Measurements from ENCODE around the gene ZNF416.

Gene ZNF416

DNA sequence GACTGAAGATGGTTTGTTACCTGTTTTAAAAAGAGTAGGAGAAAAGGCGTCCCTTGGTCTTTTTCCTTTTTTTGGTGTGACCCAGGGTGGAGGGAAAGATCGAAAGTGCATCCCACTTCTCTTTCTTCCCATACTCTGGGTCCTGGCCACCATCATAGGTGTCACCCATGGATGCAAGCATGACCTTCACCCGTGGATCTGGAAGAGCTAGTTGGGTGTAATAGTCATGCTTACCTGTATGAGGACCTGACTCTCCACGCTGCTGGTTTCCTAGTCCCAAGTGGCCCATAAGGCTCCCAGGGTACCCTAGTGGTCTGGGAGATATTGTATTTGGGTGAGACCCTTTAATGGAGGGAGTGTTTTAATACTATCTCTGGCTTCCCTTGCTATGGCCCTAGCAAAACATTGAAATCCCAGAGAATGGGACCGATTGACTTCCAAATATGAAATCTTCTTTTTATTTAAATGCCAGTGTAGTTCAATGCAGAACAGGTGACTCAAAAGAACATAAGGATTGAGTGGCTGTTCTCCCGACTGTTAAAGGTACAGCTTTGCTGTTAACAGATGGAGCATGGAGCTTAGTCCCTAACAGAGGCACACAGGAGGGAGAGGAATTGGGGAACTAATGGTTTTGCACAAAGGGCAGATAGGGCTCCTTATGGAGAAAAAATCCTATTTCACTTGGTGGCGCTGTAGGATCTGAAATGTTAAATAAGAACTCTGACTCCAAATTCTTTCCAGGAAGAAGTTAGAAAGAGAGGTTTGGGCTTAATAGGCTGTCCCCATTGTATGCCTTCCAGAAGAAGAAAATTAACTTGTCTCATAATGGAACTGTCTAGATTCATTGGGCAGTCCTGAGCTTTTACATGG lies 12.1 kb downstream of the ZNF416 start:
- no peak for TF ChIP-seq EZH2 (IDR thresholded peaks at IDR 0.05)
- no peak for TF ChIP-seq FOXP2 (optimal IDR thresholded peaks at IDR 0.05; ENCODE audit: control extremely low read depth, extremely low read length, insufficient read depth)
- TF ChIP-seq POLR2AphosphoS5 (IDR thresholded peaks at IDR 0.05; ENCODE audit: borderline replicate concordance, low read depth, low read length), result no peak
- DNase-seq (ENCODE audit: low read depth, low spot score), result no peak
- Histone ChIP-seq H3K9ac (ENCODE audit: insufficient read length) (no peak overlapping the region), H3K4me3 (no peak overlapping the region), H3K36me3 (ENCODE audit: insufficient read depth, low read length) (no peaks in the 10 kb centered on the region), H3K9me3 (ENCODE audit: low read depth, low read length) (no peaks in the 10 kb centered on the region), H3K27ac (no peak overlapping the region)

GRCh38 chr19:57563547-57563946 lies 15.2 kb downstream of the ZNF416 start:
- H3K27ac ChIP-seq, result no peak overlapping the region
- no peak overlapping the region for H3K9ac ChIP-seq (ENCODE audit: insufficient read length)
- TF ChIP-seq POLR2AphosphoS5 (IDR thresholded peaks at IDR 0.05; ENCODE audit: borderline replicate concordance, low read depth, low read length) (no peak), FOXP2 (optimal IDR thresholded peaks at IDR 0.05; ENCODE audit: control extremely low read depth, extremely low read length, insufficient read depth) (no peak), EZH2 (IDR thresholded peaks at IDR 0.05) (no peak)
- H3K9me3 ChIP-seq (ENCODE audit: low read depth, low read length), result peaks cover 11% of the 10 kb centered on the region; the same call in 1 of the 2 replicates
- DNase-seq (ENCODE audit: low read depth, low spot score), result no peak
- H3K36me3 ChIP-seq (ENCODE audit: insufficient read depth, low read length), result no peaks in the 10 kb centered on the region
- no peak overlapping the region for H3K4me3 ChIP-seq

DNA sequence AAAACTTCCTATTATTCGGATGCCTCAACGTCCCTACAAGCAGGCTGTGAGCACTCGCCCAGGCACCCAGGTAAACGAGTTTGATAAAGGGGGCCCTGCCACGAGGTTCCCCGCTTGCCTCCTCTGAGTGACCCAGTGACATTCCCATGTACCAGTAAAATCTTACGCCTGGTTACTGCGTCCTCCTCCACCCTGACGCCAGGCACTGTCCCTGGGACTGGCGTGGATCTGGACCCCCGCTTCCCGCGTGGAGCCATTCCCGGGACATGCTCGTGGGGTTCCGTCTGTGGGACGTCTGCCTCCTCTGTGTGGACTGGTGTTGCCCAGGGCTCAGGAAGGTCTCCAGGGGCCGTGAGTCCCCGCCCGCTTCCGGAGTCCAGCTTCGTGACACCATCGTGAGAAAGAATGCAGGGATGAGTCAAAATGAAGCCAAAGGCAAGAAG lies 18.6 kb downstream of the ZNF416 start:
- Histone ChIP-seq H3K27ac (no peak overlapping the region), H3K4me3 (peak overlapping the region; percentile 97), H3K9me3 (ENCODE audit: low read depth, low read length) (peaks cover 11% of the 10 kb centered on the region; the same call in 1 of the 2 replicates), H3K36me3 (ENCODE audit: insufficient read depth, low read length) (peaks cover 14% of the 10 kb centered on the region), H3K9ac (ENCODE audit: insufficient read length) (no peak overlapping the region)
- TF ChIP-seq EZH2 (IDR thresholded peaks at IDR 0.05) (no peak), POLR2AphosphoS5 (IDR thresholded peaks at IDR 0.05; ENCODE audit: borderline replicate concordance, low read depth, low read length) (no peak), FOXP2 (optimal IDR thresholded peaks at IDR 0.05; ENCODE audit: control extremely low read depth, extremely low read length, insufficient read depth) (no peak)
- no peak for DNase-seq (ENCODE audit: low read depth, low spot score)

- Histone ChIP-seq H3K9me3 (ENCODE audit: low read depth, low read length) (peaks cover 11% of the 10 kb centered on the region; the same call in 1 of the 2 replicates), H3K4me3 (peak within 1 kb of the TSS; percentile 97), H3K27ac (no peak within 1 kb of the TSS), H3K36me3 (ENCODE audit: insufficient read depth, low read length) (peaks cover 20% of the 10 kb centered on the region), H3K9ac (ENCODE audit: insufficient read length) (peak within 1 kb of the TSS; percentile 90)
- TF ChIP-seq POLR2AphosphoS5 (IDR thresholded peaks at IDR 0.05; ENCODE audit: borderline replicate concordance, low read depth, low read length), result peak; percentile 86
- TF ChIP-seq EZH2 (IDR thresholded peaks at IDR 0.05), result no peak
- DNase-seq (ENCODE audit: low read depth, low spot score), result peak; percentile 32
These were observed 19.2 kb downstream of the ZNF416 start, which contains the start of gene ZNF550 for GRCh38 chr19:57559404-57560025. TSS of gene ZNF550 (minus strand) at chr19:57559863. CDS start at chr19:57559682, 181 bp downstream.

GRCh38 chr19:57559008-57559403 lies 19.7 kb downstream of the ZNF416 start:
- TF ChIP-seq EZH2 (IDR thresholded peaks at IDR 0.05) (no peak), FOXP2 (optimal IDR thresholded peaks at IDR 0.05; ENCODE audit: control extremely low read depth, extremely low read length, insufficient read depth) (no peak), POLR2AphosphoS5 (IDR thresholded peaks at IDR 0.05; ENCODE audit: borderline replicate concordance, low read depth, low read length) (no peak)
- H3K27ac ChIP-seq, result no peak overlapping the region
- no peak for DNase-seq (ENCODE audit: low read depth, low spot score)
- H3K9ac ChIP-seq (ENCODE audit: insufficient read length), result peak overlapping the region; percentile 90
- H3K36me3 ChIP-seq (ENCODE audit: insufficient read depth, low read length), result peaks cover 25% of the 10 kb centered on the region
- H3K4me3 ChIP-seq, result peak overlapping the region; percentile 97
- H3K9me3 ChIP-seq (ENCODE audit: low read depth, low read length), result peaks cover 11% of the 10 kb centered on the region; the same call in 1 of the 2 replicates

GRCh38 chr19:57558525-57558924 lies 20.2 kb downstream of the ZNF416 start:
- DNase-seq (ENCODE audit: low read depth, low spot score), result no peak
- TF ChIP-seq POLR2AphosphoS5 (IDR thresholded peaks at IDR 0.05; ENCODE audit: borderline replicate concordance, low read depth, low read length), result no peak
- TF ChIP-seq EZH2 (IDR thresholded peaks at IDR 0.05), result no peak
- TF ChIP-seq FOXP2 (optimal IDR thresholded peaks at IDR 0.05; ENCODE audit: control extremely low read depth, extremely low read length, insufficient read depth), result no peak
- H3K27ac ChIP-seq, result no peak overlapping the region
- H3K36me3 ChIP-seq (ENCODE audit: insufficient read depth, low read length), result peaks cover 29% of the 10 kb centered on the region
- peaks cover 11% of the 10 kb centered on the region; the same call in 1 of the 2 replicates for H3K9me3 ChIP-seq (ENCODE audit: low read depth, low read length)
- H3K4me3 ChIP-seq, result peak overlapping the region; percentile 97
- H3K9ac ChIP-seq (ENCODE audit: insufficient read length), result peak overlapping the region; percentile 90

DNA sequence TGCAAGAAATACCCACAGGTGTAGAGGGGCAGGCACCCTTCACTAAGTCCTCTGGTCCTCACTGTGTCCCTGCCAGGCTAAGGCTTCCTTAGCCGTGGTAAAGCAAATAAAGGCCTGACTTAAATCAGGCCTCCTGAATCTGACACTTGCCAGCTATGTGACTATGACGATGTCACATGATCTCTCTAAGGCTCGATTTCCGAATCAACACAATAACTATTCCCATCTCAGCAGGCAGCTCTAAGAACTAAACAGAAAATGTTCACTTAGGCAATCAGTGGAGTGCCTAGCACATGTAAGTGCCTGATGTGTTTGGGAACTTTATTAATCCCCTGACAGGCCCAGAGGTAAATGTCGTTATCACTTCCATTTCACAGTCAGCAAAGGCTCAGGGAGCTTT lies 21.1 kb downstream of the ZNF416 start:
- Histone ChIP-seq H3K9ac (ENCODE audit: insufficient read length) (no peak overlapping the region), H3K27ac (no peak overlapping the region), H3K36me3 (ENCODE audit: insufficient read depth, low read length) (peaks cover 38% of the 10 kb centered on the region), H3K4me3 (no peak overlapping the region), H3K9me3 (ENCODE audit: low read depth, low read length) (peaks cover 11% of the 10 kb centered on the region; the same call in 1 of the 2 replicates)
- DNase-seq (ENCODE audit: low read depth, low spot score), result no peak
- TF ChIP-seq EZH2 (IDR thresholded peaks at IDR 0.05), result no peak
- no peak for TF ChIP-seq POLR2AphosphoS5 (IDR thresholded peaks at IDR 0.05; ENCODE audit: borderline replicate concordance, low read depth, low read length)
- no peak for TF ChIP-seq FOXP2 (optimal IDR thresholded peaks at IDR 0.05; ENCODE audit: control extremely low read depth, extremely low read length, insufficient read depth)

DNA sequence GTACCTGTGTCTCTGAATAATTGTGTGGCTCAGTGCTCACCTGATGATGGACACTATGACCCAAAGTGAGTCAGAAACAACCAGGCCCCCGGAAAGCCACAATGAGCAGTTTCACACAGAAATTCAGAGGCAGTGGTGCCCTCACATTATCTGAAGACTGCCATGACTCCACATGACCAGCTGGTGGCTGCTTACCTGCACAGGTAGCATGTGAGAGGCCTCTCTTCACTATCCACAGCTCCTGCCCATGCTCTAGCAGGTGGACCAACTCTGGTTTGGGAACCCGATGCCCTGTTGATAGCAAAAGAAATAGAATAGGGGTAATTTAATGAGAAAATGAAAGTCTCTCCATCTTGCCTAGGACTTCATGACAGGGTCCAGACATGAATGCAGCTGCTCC lies 26.3 kb downstream of the ZNF416 start:
- DNase-seq (ENCODE audit: low read depth, low spot score), result no peak
- no peak overlapping the region for H3K4me3 ChIP-seq
- H3K36me3 ChIP-seq (ENCODE audit: insufficient read depth, low read length), result peaks cover 90% of the 10 kb centered on the region
- H3K9ac ChIP-seq (ENCODE audit: insufficient read length), result no peak overlapping the region
- peaks cover 13% of the 10 kb centered on the region for H3K9me3 ChIP-seq (ENCODE audit: low read depth, low read length)
- TF ChIP-seq POLR2AphosphoS5 (IDR thresholded peaks at IDR 0.05; ENCODE audit: borderline replicate concordance, low read depth, low read length), result no peak
- TF ChIP-seq EZH2 (IDR thresholded peaks at IDR 0.05), result no peak
- TF ChIP-seq FOXP2 (optimal IDR thresholded peaks at IDR 0.05; ENCODE audit: control extremely low read depth, extremely low read length, insufficient read depth), result no peak
- H3K27ac ChIP-seq, result no peak overlapping the region
